Measurements from ENCODE around the gene QRICH2.
"Not testable (repeated sequence)": the region's sequence is repeated elsewhere in the genome, so short reads cannot be mapped to it uniquely, and the experiment has no call there.

Gene QRICH2

DNA sequence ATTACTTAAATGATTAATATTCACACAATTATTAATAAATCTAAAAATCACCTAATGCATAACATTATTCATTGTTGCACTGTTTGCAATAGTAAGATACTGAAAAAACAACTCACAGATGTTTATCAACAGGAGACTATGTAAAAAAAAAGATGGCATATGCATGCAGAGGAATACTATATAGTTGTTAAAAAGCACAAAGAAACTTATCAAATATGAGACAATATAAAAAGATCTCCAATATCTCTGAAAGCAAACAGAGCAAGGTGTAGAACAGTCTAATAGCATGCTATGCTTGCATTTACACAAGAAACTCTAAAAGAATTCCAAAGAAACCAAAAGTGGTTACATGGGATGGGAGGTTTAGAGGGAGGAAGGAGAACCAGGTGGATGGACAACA, 71.5 kb downstream of the QRICH2 start:
- CTCF ChIA-PET: interaction anchor here (0.7 to 1.1 kb wide), 2 partner anchors 10 to 116 kb away, joined by 3 read pairs; no protein-coding TSS in a partner anchor
- H3K36me3 Mint-ChIP-seq: peaks cover 59% of the 10 kb centered on the region
- no peak for DNase-seq
- no peak overlapping the region for H3K4me3 Mint-ChIP-seq
- H3K27me3 Mint-ChIP-seq: no peaks in the 10 kb centered on the region
- H3K27ac Mint-ChIP-seq: no peak overlapping the region
- peaks cover 2% of the 10 kb centered on the region for H3K9me3 Mint-ChIP-seq
- H3K4me1 Mint-ChIP-seq: peaks cover 67% of the 10 kb centered on the region

DNA sequence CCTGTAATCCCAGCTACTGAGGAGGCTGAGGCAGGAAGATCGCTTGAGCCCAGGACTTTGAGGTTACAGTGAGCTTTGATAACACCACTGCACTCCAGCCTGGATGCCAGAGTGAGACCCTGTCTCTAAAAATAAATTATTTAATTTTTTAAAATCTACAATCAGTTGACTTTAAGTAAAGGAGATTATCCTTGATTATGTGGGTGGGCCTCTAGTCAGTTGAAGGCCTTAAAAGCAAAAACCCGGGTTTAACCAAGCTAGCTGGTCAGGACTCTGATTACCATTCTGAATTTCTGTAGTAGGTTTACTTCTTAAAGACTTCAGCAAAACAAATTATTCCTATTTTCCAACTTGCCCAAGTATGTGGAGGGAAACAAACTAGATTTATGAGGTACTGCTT, 72.2 kb downstream of the QRICH2 start:
- no peak overlapping the region for H3K4me3 Mint-ChIP-seq
- peaks cover 2% of the 10 kb centered on the region for H3K9me3 Mint-ChIP-seq
- no peak for DNase-seq
- peaks cover 56% of the 10 kb centered on the region for H3K36me3 Mint-ChIP-seq
- CTCF ChIA-PET: interaction anchor here (1.1 kb wide), 1 partner anchor 11 kb away, joined by 3 read pairs; no protein-coding TSS in a partner anchor
- peaks cover 65% of the 10 kb centered on the region for H3K4me1 Mint-ChIP-seq
- no peaks in the 10 kb centered on the region for H3K27me3 Mint-ChIP-seq
- no peak overlapping the region for H3K27ac Mint-ChIP-seq

DNA sequence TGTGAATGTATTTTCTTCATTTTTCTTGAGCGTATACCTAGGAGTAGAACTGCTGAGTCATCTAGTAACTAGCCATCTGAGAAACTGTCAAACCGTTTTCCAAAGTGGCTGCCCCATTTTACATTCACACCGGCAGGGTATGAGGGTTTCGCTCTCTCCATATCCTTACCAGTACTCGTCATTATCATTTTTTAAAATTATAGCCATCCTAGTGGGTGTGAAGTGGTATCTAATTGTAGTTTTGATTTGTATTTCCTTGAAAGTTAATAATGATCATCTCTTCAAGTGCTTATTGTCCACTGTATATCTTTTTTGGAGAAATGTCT, 73.8 kb downstream of the QRICH2 start:
- Mint-ChIP-seq H3K4me3 (no peak overlapping the region), H3K27ac (no peak overlapping the region), H3K36me3 (peaks cover 66% of the 10 kb centered on the region), H3K27me3 (no peaks in the 10 kb centered on the region), H3K4me1 (peaks cover 70% of the 10 kb centered on the region), H3K9me3 (peaks cover 2% of the 10 kb centered on the region)
- DNase-seq: no peak
- CTCF ChIA-PET: interaction anchor here (1.8 kb wide), 1 partner anchor 45 kb away, joined by 4 read pairs; no protein-coding TSS in a partner anchor

- Mint-ChIP-seq H3K4me3 (no peak overlapping the region), H3K36me3 (peaks cover 66% of the 10 kb centered on the region), H3K9me3 (peaks cover 2% of the 10 kb centered on the region), H3K27me3 (no peaks in the 10 kb centered on the region), H3K27ac (peak overlapping the region; percentile 65), H3K4me1 (peaks cover 71% of the 10 kb centered on the region)
- CTCF ChIA-PET: interaction anchor here (1.8 kb wide), 1 partner anchor 46 kb away, joined by 4 read pairs; no protein-coding TSS in a partner anchor
- DNase-seq: no peak
Measured at GRCh38 chr17:76233588-76234353, 74.3 kb downstream of the QRICH2 start.

DNA sequence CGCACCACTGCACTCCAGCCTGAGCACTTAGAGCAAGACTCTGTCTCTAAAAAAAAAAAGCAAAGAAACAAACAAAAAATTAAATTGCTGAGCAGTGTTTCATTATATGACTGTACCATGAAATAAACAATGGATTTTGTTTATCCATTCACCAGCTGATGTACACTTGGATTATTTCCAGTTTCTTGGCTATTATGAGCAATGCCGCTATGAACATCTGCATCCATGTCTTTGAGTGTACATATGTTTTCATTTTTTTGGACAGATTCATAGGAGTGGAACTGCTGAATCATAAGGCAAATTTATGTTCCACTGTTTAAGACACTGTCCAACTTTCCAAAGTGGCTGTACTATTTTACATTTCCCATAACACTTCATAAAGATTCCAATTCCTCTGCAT, 75.7 kb downstream of the QRICH2 start:
- peaks cover 2% of the 10 kb centered on the region for H3K9me3 Mint-ChIP-seq
- no peak overlapping the region for H3K4me3 Mint-ChIP-seq
- H3K36me3 Mint-ChIP-seq: peaks cover 59% of the 10 kb centered on the region
- no peak overlapping the region for H3K27ac Mint-ChIP-seq
- CTCF ChIA-PET: interaction anchor here (1.2 to 1.8 kb wide), 2 partner anchors 17 to 47 kb away, joined by 4 to 5 read pairs; no protein-coding TSS in a partner anchor
- H3K4me1 Mint-ChIP-seq: peaks cover 64% of the 10 kb centered on the region
- H3K27me3 Mint-ChIP-seq: no peaks in the 10 kb centered on the region
- DNase-seq: no peak

DNA sequence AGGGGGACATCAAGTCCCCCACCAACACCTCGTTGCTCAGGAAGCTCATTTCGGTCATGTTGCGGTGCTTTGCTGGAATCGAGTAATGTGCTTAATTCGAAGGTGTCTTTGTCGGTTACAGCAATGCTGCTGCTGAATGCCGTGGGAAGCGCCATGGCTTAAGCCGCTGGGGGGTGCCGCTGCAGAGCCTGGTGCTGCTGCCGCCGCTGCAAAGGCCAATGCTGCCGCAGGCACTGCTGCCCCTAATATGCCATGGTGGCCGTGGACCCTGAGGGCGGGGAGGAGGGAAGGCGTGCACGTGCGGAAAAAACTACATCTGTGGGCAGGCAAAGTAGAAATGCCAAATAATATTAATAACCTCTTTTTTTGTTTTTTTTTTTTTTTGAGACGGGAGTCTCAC, 81.3 kb downstream of the QRICH2 start:
- Mint-ChIP-seq H3K27ac (peak overlapping the region; percentile 43), H3K36me3 (peaks cover 51% of the 10 kb centered on the region), H3K4me1 (peaks cover 45% of the 10 kb centered on the region)
- H3K4me3 Mint-ChIP-seq, H3K27me3 Mint-ChIP-seq, H3K9me3 Mint-ChIP-seq, DNase-seq, CTCF ChIA-PET: not testable (repeated sequence)

DNA sequence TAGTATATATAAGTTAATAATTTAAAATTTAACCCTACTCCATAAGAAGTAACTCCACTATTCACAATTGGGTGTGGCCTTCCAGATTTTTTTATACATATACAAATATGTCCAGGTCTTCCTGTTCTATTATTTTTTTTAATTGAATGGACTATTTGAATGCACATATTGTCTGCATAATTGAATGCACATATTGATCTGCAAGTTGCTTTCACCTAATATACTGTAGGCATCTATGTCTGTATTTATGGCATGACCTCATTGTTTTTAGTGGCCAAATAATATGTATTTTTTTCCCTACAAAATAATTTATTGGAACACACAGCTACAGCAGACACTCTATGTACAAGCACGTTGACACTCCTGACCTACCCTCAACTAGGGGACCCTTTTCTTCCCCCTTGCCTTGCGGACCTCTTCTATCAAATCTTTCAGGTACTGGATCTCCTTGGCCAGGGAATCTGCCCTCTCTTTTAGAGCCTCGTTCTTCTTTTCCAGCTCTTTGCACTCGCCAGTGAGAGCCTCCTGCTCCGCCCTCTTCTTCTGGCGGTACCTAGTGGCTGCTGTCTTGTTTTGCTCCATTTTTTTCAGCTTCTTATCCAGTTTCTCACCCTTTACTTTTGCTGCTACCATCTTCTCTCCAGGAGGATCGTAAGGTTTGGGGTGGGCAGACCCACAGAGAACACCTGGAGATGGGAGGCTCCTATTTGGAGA, 82.5 kb downstream of the QRICH2 start:
- H3K36me3 Mint-ChIP-seq: peaks cover 52% of the 10 kb centered on the region
- H3K4me3 Mint-ChIP-seq, CTCF ChIA-PET, H3K27ac Mint-ChIP-seq, H3K9me3 Mint-ChIP-seq, DNase-seq, H3K27me3 Mint-ChIP-seq: not testable (repeated sequence)
- H3K4me1 Mint-ChIP-seq: peaks cover 44% of the 10 kb centered on the region
